Measurements from ENCODE around the gene XYLB.
"Not testable (repeated sequence)": the region's sequence is repeated elsewhere in the genome, so short reads cannot be mapped to it uniquely, and the experiment has no call there.

The XYLB gene

DNA sequence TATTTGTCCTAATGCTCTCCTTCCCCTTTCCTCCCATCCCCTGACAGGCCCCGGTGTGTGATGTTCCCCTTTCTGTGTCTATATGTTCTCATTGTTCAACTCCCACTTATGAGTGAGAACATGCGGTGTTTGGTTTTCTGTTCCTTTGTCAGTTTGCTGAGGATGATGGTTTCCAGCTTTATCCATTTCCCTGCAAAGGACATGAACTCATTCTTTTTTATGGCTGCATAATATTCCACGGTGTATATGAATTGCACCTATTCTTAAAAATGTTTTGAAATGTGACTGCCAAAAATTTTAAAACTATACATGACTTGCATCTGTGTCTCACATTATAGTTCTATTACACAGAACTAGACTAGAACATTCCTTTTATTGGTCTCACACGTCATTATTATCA, 25.9 kb upstream of the XYLB start:
- in situ Hi-C loops (cut with MboI; ENCODE audit: low sequenced_read_pairs): not testable (repeated sequence)

DNA sequence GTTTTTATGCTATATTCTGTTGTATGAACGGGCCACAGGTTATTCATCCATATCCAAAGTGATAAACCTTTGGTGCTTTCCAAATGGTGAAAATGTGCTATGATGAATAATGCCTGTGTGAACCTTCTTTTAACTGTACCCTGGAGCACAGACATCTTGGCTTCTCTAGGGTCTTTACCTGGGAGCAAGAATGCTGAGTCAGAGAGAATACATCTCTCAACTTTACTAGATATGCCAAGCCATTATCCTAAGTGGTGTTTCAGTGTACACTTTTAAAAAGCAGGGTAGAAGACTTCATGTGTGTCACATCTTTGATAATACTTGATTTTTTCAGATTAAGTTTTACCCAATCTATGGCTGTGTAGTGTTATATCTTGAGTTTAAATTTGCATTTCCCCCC, 23.5 kb upstream of the XYLB start:
- in situ Hi-C loops (cut with MboI; ENCODE audit: low sequenced_read_pairs): no loop called here

DNA sequence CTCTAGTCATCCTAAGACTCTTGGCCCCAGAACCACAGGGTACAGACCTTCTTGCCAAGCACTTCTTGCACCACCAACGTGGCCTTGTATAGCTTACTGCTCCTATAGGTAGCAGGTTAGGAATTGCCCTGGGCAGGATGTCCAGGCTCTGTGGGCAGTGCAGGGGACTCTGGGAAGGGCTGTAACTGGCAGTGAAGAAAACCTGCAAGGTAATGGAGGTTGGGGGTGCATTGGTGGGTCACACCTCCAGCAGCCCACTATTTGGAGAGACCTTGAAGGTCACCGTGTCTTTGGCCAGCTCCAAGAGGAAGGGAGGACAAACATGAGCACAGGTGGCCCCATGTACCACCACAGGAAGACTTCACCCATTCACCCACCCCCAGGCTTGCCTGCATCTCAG, 21.3 kb upstream of the XYLB start:
- in situ Hi-C loops (cut with MboI; ENCODE audit: low sequenced_read_pairs): no loop called here

DNA sequence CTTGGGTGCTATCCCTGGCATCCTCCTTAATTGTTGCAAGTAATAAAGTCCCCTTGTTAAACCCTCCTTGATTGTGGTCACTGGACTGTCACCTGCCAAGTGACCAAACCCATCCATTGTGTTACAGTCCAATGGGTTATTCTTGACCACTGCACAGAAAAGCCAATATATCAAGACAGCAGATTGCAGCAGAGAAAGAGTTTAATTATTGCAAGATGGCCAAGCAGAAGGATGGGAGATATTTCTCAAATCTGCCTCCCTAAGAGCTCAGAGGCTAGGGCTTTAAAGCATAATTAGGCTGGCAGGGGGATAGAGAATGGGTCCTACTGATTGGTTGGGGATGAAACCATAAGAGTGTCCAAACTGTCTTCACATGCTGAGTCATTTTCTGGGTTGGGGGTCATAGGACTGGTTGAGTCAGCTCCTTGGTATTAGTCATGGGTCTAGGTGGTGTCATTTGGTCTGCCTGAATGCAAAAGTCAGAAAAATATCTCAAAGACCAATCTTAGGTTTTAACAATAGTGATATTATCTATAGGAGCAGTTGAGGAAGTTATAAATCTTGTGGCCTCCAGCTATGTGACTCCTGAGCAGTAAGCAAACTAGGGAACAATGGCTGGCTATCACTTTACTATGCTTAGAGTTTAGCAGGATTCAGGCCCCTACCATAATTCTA, 19.1 kb upstream of the XYLB start:
- in situ Hi-C loops (cut with MboI; ENCODE audit: low sequenced_read_pairs): no loop called here

- in situ Hi-C loops (cut with MboI; ENCODE audit: low sequenced_read_pairs): no loop called here
Observed at GRCh38 chr3:38331257-38332022, 15.1 kb upstream of the XYLB start.

- in situ Hi-C loops (cut with MboI; ENCODE audit: low sequenced_read_pairs): no loop called here
Observed at GRCh38 chr3:38332201-38332600, 14.4 kb upstream of the XYLB start.

- in situ Hi-C loops (cut with MboI; ENCODE audit: low sequenced_read_pairs): no loop called here
Observed at GRCh38 chr3:38334142-38335055, 12.2 kb upstream of the XYLB start.

GRCh38 chr3:38335263-38335662, 11.3 kb upstream of the XYLB start:
- in situ Hi-C loops (cut with MboI; ENCODE audit: low sequenced_read_pairs): no loop called here

GRCh38 chr3:38337703-38338102, 8.9 kb upstream of the XYLB start:
- in situ Hi-C loops (cut with MboI; ENCODE audit: low sequenced_read_pairs): no loop called here

DNA sequence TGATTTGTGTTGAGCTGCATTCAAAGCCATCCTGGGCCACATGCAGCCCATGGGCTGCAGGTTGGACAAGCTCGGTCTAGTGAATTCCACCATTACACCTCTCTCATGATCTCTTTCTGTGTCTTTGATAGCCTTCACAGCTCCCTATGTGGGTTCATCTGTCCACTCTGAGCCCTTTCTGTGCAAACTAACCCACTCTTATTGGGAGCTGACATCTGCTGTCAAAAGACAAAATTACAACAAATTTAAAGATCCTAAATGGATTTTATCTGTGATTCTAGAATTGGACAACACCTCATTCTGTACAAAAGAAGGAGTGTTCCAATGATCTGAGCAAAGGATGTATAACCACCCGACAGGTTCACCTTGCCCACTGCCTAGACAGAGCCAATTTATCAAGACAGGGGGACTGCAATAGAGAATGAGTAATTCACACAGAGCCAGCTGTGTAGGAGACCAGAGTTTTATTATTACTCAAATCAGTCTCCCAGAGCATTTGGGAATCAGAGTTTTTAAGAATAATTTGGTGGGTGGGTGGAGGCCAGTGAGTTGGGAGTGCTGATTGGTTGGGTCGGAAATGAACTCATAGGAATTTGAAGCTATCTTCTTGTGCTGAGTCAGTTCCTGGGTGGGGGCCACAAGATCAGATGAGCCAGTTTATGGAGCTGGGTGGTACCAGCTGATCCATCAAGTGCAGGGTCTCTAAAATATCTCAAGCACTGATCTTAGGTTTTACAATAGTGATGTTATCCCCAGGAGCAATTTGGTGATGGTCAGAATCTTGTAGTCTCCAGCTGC, 2.6 kb upstream of the XYLB start:
- in situ Hi-C loops (cut with MboI; ENCODE audit: low sequenced_read_pairs): no loop called here

DNA sequence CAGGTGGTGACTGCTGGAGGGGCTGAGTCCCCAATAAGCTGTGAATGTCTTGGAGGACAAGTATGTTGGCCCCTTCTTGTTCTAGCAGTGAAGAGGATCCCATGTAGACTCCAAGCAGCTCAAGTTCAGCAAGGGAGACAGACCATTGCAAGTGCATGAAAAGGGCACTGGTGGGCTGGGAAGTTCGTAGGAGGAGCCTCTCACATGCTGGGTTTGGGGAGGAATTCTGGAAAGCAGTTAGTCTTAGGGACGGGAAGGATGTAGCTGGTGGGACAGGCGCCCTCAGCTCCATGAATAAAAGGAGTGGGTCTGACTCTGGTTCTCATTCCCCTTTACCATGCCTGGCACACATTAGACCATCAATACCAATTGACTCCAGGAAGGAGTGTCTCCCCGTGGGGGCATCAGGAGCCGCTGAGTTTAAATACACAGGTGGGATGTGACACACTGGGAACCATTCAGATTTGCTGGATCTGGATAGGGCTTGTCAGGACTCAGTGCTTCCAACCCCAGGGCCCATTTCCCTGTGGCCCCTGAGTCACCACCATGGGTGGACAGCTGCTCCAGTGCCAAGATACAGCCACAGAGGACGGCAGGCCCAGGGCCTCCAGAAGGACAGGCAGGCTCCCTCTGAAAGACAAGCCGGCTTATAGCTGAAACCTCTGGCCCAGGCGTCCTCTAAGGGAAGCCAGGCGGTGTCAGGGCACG, 552 bp upstream of the XYLB start:
- in situ Hi-C loops (cut with MboI; ENCODE audit: low sequenced_read_pairs): no loop called here

GRCh38 chr3:38347421-38348200, 1.0 kb downstream of the XYLB start:
- in situ Hi-C loops (cut with MboI; ENCODE audit: low sequenced_read_pairs): no loop called here

- in situ Hi-C loops (cut with MboI; ENCODE audit: low sequenced_read_pairs): no loop called here
Observed at GRCh38 chr3:38348903-38349302, 2.3 kb downstream of the XYLB start.

DNA sequence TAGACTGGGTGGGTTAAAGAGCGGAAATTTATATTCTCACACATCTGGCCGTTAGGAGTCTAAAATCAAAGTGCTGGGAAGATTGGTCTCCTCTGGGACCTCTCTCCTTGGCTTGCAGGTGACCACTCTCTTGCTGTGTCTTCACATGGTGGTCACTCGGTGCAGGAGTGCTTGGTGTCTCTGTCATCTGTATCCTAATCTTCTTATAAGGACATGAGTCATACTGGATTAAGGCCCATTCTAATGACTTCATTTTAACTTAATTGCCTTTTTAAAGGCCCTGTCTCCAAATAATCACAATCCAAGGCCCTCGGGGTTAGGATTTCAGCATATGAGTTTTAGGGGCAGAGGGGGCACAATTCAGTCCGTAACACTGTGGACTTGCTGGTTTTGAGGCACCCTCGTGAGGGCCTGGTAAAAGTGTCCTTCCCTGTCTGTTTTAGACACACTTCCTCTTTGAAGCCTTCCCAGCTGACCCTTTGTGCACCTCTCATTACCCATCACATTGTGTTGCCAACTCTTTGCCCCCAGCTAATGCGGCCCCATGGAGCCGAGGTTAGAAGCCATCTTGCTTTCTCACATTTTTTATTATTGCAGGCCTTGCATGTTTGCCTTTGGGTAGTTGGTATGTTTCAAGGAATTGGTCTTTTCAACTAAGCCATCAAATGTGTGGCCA, 3.2 kb downstream of the XYLB start:
- in situ Hi-C loops (cut with MboI; ENCODE audit: low sequenced_read_pairs): no loop called here

GRCh38 chr3:38353151-38353550, 6.6 kb downstream of the XYLB start:
- in situ Hi-C loops (cut with MboI; ENCODE audit: low sequenced_read_pairs): no loop called here

DNA sequence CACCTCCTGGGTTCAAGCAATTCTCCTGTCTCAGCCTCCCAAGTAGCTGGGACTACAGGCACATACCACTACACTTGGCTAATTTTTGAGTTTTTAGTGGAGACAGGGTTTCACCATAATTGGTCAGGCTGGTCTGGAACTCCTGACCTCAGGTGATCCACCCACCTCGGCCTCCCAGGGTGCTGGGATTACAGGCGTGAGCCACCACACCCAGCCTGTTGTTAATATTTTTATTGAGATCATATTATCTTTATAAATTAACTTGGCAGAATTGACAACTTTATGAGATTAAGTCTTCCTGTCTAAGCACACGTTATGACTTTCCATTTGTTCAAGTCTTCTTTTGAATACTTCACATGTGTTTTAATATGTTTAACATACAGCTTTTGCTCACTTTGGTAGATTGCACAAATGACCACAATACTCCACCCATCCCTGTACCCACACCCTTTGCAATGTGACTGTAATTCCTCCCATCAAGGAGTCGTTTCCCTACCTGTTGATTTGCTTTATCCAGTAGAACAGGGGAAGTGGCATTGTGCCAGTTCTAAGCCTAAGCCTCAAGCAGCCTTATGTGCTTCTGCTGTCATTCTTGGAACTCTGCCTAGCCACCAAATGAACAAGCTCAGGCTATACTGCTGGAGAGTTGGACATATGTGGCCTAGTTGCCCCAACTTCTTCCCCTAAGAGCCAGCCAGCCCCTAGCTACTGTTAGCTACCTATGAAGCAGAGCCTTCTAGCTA, 8.2 kb downstream of the XYLB start:
- in situ Hi-C loops (cut with MboI; ENCODE audit: low sequenced_read_pairs): no loop called here

- in situ Hi-C loops (cut with MboI; ENCODE audit: low sequenced_read_pairs): no loop called here
Observed at GRCh38 chr3:38359038-38359437, 12.5 kb downstream of the XYLB start.

DNA sequence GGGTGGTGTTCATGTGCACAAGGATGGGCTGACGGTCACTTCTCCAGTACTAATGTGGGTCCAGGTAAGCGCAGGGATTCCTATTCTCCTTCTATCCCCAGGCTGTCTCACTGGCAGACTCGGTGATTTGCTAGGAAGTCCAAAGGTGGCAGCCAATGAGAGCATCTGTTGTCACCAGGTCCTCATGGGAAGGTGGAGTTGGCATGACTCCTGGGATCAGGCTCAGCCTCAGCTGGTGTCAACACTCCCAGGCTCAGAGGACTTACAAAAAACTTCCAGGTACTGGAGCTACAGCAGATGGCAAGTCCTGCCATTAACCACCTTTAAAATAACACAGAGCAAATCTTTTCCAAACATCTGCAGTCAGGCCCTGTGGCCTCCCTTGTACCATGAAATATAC, 13.8 kb downstream of the XYLB start:
- in situ Hi-C loops (cut with MboI; ENCODE audit: low sequenced_read_pairs): no loop called here

Data from HL-60/S4 treated with phorbol 12-myristate 13-acetate at 8.2 ng/mL for 4 days and 3 days (cell line).